Tibial nerve (tissue), 4 donors: Measurements from ENCODE around the gene C1orf53.

Experiments used
- EP300 ChIP-seq, 2 donors: sonication (generic); formaldehyde crosslinking; IDR thresholded peaks; one replicate each; pipeline ENCODE4 v1.6.1; 2017; ENCODE audit warnings: antibody characterized with exemption in 2 of 2, mild to moderate bottlenecking in 1 of 2
- TF ChIP-seq, protein P1 (sequence below), 5 experiments: fragments of 200-600 bp in 3 of 5; fragments of 450-650 bp in 2 of 5; sonication (generic) in 3 of 5; IDR thresholded peaks; one replicate each; pipeline ENCODE4 v1.5.1; 2016 to 2019; ENCODE audit warnings: antibody characterized with exemption in 5 of 5, mild to moderate bottlenecking in 3 of 5, moderate library complexity in 2 of 5

- TF ChIP-seq, protein P1, sequence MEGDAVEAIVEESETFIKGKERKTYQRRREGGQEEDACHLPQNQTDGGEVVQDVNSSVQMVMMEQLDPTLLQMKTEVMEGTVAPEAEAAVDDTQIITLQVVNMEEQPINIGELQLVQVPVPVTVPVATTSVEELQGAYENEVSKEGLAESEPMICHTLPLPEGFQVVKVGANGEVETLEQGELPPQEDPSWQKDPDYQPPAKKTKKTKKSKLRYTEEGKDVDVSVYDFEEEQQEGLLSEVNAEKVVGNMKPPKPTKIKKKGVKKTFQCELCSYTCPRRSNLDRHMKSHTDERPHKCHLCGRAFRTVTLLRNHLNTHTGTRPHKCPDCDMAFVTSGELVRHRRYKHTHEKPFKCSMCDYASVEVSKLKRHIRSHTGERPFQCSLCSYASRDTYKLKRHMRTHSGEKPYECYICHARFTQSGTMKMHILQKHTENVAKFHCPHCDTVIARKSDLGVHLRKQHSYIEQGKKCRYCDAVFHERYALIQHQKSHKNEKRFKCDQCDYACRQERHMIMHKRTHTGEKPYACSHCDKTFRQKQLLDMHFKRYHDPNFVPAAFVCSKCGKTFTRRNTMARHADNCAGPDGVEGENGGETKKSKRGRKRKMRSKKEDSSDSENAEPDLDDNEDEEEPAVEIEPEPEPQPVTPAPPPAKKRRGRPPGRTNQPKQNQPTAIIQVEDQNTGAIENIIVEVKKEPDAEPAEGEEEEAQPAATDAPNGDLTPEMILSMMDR (IDR thresholded peaks at IDR 0.05), result no peak
- TF ChIP-seq EP300 (IDR thresholded peaks at IDR 0.05), result no peak
These were observed 39.6 kb downstream of the C1orf53 start for GRCh38 chr1:197942042-197942441.
